HepG2 (cell line): ENCODE measurements around the gene WWP2. TPM values are rescaled to one million over a fixed set of nuclear protein-coding genes. Genes with fewer than 3 reads are reported as not detected.

Experiments used
- ATF7 ChIP-seq, 2 experiments: fragments of 450-650 bp in 1 of 2; sonication (generic) in 1 of 2; formaldehyde crosslinking in 1 of 2; IDR thresholded peaks; 2 replicates each; pipeline versions ENCODE4 v1.4.0 to v1.6.1; 2016 to 2020; ENCODE audit warnings: antibody characterized with exemption in 1 of 2, mild to moderate bottlenecking in 1 of 2, missing genetic modification reagents in 1 of 2
- ELF4 ChIP-seq: sonication (generic); formaldehyde crosslinking; IDR thresholded peaks from 2 replicates; pipeline ENCODE4 v1.5.0; 2020; ENCODE audit warnings: missing genetic modification reagents, mild to moderate bottlenecking, moderate library complexity, borderline replicate concordance
- GPBP1L1 ChIP-seq: sonication (generic); formaldehyde crosslinking; IDR thresholded peaks from 2 replicates; pipeline ENCODE4 v1.5.0; 2020; ENCODE audit warnings: mild to moderate bottlenecking, missing genetic modification reagents
- GTF3A ChIP-seq: sonication (generic); formaldehyde crosslinking; conservative IDR thresholded peaks from 2 replicates; pipeline ENCODE4 v1.4.0; 2020; ENCODE audit warnings: mild to moderate bottlenecking, missing genetic modification reagents
- HNF4G ChIP-seq, 2 experiments: sonication (generic) in 1 of 2; formaldehyde crosslinking in 1 of 2; IDR thresholded peaks; 2 replicates each; pipeline versions ENCODE4 v1.4.0 to v1.6.1; 2011 to 2020; ENCODE audit warnings: borderline replicate concordance in 2 of 2, low read depth in 2 of 2, mild to moderate bottlenecking in 2 of 2, low read length in 1 of 2, missing genetic modification reagents in 1 of 2, moderate library complexity in 1 of 2
- KDM1A ChIP-seq: IDR thresholded peaks from 2 replicates; pipeline ENCODE4 v1.6.1; 2016; ENCODE audit warnings: missing compliant biosample characterization
- KLF11 ChIP-seq: IDR thresholded peaks from 2 replicates; pipeline ENCODE4 v1.6.1; 2016; ENCODE audit warnings: missing compliant biosample characterization
- NR2F1 ChIP-seq, 2 experiments: fragments of 450-650 bp in 1 of 2; formaldehyde crosslinking in 1 of 2; IDR thresholded peaks; 2 replicates each; pipeline versions ENCODE4 v1.5.0 to v1.6.1; 2016 to 2020; ENCODE audit warnings: mild to moderate bottlenecking in 1 of 2, missing compliant biosample characterization in 1 of 2, missing genetic modification reagents in 1 of 2, moderate library complexity in 1 of 2
- NR2F6 ChIP-seq, 2 experiments: IDR thresholded peaks; 2 replicates each; pipeline ENCODE4 v1.6.1; 2016; ENCODE audit warnings: antibody characterized with exemption in 1 of 2, mild to moderate bottlenecking in 1 of 2
- REPIN1 ChIP-seq: sonication (generic); formaldehyde crosslinking; IDR thresholded peaks from 2 replicates; pipeline ENCODE4 v1.8.0; 2022; ENCODE audit warnings: missing genetic modification reagents, low read depth, mild to moderate bottlenecking, borderline replicate concordance
- SOX13 ChIP-seq, 3 experiments: fragments of 450-650 bp in 1 of 3; sonication (generic) in 1 of 3; formaldehyde crosslinking in 1 of 3; IDR thresholded peaks in 2 of 3; conservative IDR thresholded peaks in 1 of 3; 2 replicates each; pipeline versions ENCODE4 v1.5.0 to v1.6.1; 2016 to 2020; ENCODE audit warnings: antibody characterized with exemption in 1 of 3, mild to moderate bottlenecking in 1 of 3, missing compliant biosample characterization in 1 of 3, missing genetic modification reagents in 1 of 3, moderate library complexity in 1 of 3
- THYN1 ChIP-seq: sonication (generic); formaldehyde crosslinking; IDR thresholded peaks from 2 replicates; pipeline ENCODE4 v1.8.1; 2023; ENCODE audit warnings: low read depth, mild to moderate bottlenecking, moderate library complexity, missing genetic modification reagents, borderline replicate concordance
- TRIM24 ChIP-seq: sonication (generic); formaldehyde crosslinking; IDR thresholded peaks from 2 replicates; pipeline ENCODE4 v1.8.0; 2022; ENCODE audit warnings: mild to moderate bottlenecking, missing genetic modification reagents
- ZBTB10 ChIP-seq: sonication (generic); formaldehyde crosslinking; IDR thresholded peaks from 2 replicates; pipeline ENCODE4 v1.4.0; 2020; ENCODE audit warnings: missing genetic modification reagents, borderline replicate concordance
- ZNF18 ChIP-seq: sonication (generic); formaldehyde crosslinking; IDR thresholded peaks from 2 replicates; pipeline ENCODE4 v1.8.0; 2022; ENCODE audit warnings: mild to moderate bottlenecking, missing genetic modification reagents; ENCODE audit not compliant: insufficient replicate concordance
- ZNF382 ChIP-seq: sonication (generic); formaldehyde crosslinking; IDR thresholded peaks from 2 replicates; pipeline ENCODE4 v1.5.0; 2020; ENCODE audit warnings: missing genetic modification reagents, mild to moderate bottlenecking, borderline replicate concordance
- polyA plus RNA-seq, 8 experiments: library from polyadenylated mRNA; depleted of rRNA in 3 of 8; stranded (reverse) in 7 of 8; unstranded in 1 of 8; fragments of >200 nt; fragmentation: Illumina TruSeq in 4 of 8; extraction: Trizol in 4 of 8; gene quantifications; 2 replicates each; pipeline versions ENCODE4 v1.2.1 to v1.2.3, GENCODE V29; 2011 to 2016; ENCODE audit warnings: low read depth in 4 of 8, missing spikeins in 1 of 8, mixed read lengths in 1 of 8; ENCODE audit not compliant: insufficient read depth in 1 of 8
- total RNA-seq, 5 experiments: library from RNA; depleted of rRNA; stranded (reverse); fragments of >200 nt; fragmentation: Illumina TruSeq; extraction: Trizol; gene quantifications; 2 replicates each; pipeline ENCODE4 v1.2.3, GENCODE V29; 2016; ENCODE audit warnings: low read depth in 1 of 5
- TF ChIP-seq, protein P1 (sequence below): IDR thresholded peaks from 2 replicates; pipeline ENCODE4 v1.6.1; 2018; ENCODE audit warnings: missing genetic modification reagents, mild to moderate bottlenecking, missing compliant biosample characterization

The WWP2 gene
- total and polyA plus RNA-seq, 2 of the 13 experiments (the other 11 are each of a cell fraction or from before 2014, with no cell fraction given), result 11.4 to 28.2 TPM

DNA sequence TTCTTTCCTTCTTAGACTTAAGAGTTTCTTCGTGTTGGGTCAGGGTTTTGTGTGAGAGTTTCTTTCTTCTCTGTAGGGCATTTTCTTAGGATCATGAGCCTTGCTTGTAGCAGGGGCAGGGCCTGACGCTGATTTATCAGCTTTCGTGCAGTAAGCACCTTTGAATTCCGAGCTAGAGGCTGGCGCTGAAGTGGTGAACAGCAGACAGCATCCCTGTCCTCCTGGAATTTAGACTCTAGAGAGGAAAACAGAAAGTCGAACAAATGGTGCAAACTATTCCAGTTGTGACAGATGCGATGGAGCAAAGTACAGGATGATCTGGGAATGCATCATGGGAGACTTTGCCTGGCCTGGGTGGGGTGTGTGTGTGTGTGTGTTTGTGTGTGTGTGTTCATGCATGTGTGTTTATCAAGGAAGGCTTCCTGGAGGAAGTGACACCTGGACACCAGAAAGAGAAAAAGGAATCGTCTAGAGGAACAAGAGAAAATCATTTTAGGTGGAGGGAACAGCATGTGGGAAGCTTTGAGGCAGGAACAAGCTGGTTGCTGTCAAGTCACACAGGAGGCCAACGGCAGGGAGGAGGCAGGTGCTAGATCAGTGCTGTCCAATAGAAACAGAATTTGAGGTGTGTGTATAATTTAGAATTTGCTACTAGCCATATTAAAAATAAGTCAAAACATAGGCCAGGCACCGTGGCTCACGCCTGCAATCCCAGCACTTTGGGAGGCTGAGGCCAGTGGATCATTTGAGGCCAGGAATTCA is 60.2 kb downstream of the WWP2 start (continued):
- TF ChIP-seq SOX13 (IDR thresholded peaks at IDR 0.05) (peak; percentile 66; the same call in 1 of the 2 replicates), SOX13 (CRISPR knock-in tag; conservative IDR thresholded peaks at IDR 0.05 in 1 of 2, IDR thresholded peaks at IDR 0.05 in 1 of 2) (peak in 1 of 2 experiments; percentile 79; a peak in 2 of 4 replicates), ELF4 (CRISPR knock-in tag) (no peak), KDM1A (CRISPR knock-in tag) (peak; percentile 92), ZBTB10 (CRISPR knock-in tag) (no peak), TRIM24 (CRISPR knock-in tag) (peak; percentile 37; the same call in 1 of the 2 replicates), KLF11 (CRISPR knock-in tag) (no peak), ATF7 (IDR thresholded peaks at IDR 0.05) (peak; percentile 57), ATF7 (CRISPR knock-in tag; IDR thresholded peaks at IDR 0.05) (no peak), ZNF382 (CRISPR knock-in tag) (no peak), HNF4G (IDR thresholded peaks at IDR 0.05; ENCODE audit: borderline replicate concordance, low read depth, low read length) (peak; percentile 97), HNF4G (CRISPR knock-in tag; IDR thresholded peaks at IDR 0.05; ENCODE audit: borderline replicate concordance, low read depth) (peak; percentile 96), THYN1 (CRISPR knock-in tag) (peak; percentile 80; the same call in 1 of the 2 replicates), GPBP1L1 (CRISPR knock-in tag) (no peak), NR2F1 (CRISPR knock-in tag; IDR thresholded peaks at IDR 0.05) (peak; percentile 27 to 40; a peak in 1 of 4 replicates), REPIN1 (peak; percentile 96), NR2F6 (IDR thresholded peaks at IDR 0.05) (peak; percentile 68), NR2F6 (CRISPR knock-in tag; IDR thresholded peaks at IDR 0.05) (peak; percentile 82; the same call in 1 of the 2 replicates), GTF3A (CRISPR knock-in tag) (no peak), ZNF18 (CRISPR knock-in tag) (peak; percentile 20)
- TF ChIP-seq, protein P1, sequence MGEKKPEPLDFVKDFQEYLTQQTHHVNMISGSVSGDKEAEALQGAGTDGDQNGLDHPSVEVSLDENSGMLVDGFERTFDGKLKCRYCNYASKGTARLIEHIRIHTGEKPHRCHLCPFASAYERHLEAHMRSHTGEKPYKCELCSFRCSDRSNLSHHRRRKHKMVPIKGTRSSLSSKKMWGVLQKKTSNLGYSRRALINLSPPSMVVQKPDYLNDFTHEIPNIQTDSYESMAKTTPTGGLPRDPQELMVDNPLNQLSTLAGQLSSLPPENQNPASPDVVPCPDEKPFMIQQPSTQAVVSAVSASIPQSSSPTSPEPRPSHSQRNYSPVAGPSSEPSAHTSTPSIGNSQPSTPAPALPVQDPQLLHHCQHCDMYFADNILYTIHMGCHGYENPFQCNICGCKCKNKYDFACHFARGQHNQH (CRISPR knock-in tag), result no peak
